ENCODE results near the gene CDADC1.
"Not testable (repeated sequence)": the region's sequence is repeated elsewhere in the genome, so short reads cannot be mapped to it uniquely, and the experiment has no call there.

Gene CDADC1

GRCh38 chr13:49319551-49319950, 71.8 kb downstream of the CDADC1 start:
- no peak overlapping the region for H3K27ac ChIP-seq

GRCh38 chr13:49319951-49320350, 72.2 kb downstream of the CDADC1 start:
- TF ChIP-seq CTCF (conservative IDR thresholded peaks at IDR 0.05), result no peak
- H3K27ac ChIP-seq, result no peak overlapping the region

More at GRCh38 chr13:49319551-49319950, 71.8 kb downstream of the CDADC1 start:
- no peak for TF ChIP-seq CTCF (conservative IDR thresholded peaks at IDR 0.05)

GRCh38 chr13:49320975-49321374, 73.2 kb downstream of the CDADC1 start:
- H3K27ac ChIP-seq, result no peak overlapping the region
- TF ChIP-seq CTCF (conservative IDR thresholded peaks at IDR 0.05), result no peak

GRCh38 chr13:49322702-49323101, 75.0 kb downstream of the CDADC1 start:
- no peak overlapping the region for H3K27ac ChIP-seq
- TF ChIP-seq CTCF (conservative IDR thresholded peaks at IDR 0.05), result no peak

- no peak overlapping the region for H3K27ac ChIP-seq
- no peak for TF ChIP-seq CTCF (conservative IDR thresholded peaks at IDR 0.05)
These were observed 75.6 kb downstream of the CDADC1 start for GRCh38 chr13:49323344-49323743.

- H3K27ac ChIP-seq, result no peak overlapping the region
- TF ChIP-seq CTCF (conservative IDR thresholded peaks at IDR 0.05), result no peak
These were observed 78.6 kb downstream of the CDADC1 start for GRCh38 chr13:49326222-49326917.

- not testable (repeated sequence) for H3K27ac ChIP-seq
These were observed 79.4 kb downstream of the CDADC1 start for GRCh38 chr13:49327145-49327544.

GRCh38 chr13:49329831-49330545, 82.3 kb downstream of the CDADC1 start:
- no peak overlapping the region for H3K27ac ChIP-seq
- TF ChIP-seq CTCF (conservative IDR thresholded peaks at IDR 0.05), result no peak
